KMS-11 (cell line): Measurements from ENCODE around the gene CRYBB1.
A peak's percentile ranks its signal among the peaks of the same experiment; 100 is the strongest.

Experiments
- H2AFZ ChIP-seq: fragments of 200-600 bp; sonication (generic); 2 replicates; pipeline ENCODE4 v1.6.1; 2016; ENCODE audit warnings: antibody characterized with exemption, mixed run types, low read depth
- H3K27ac ChIP-seq: fragments of 200-600 bp; sonication (generic); 2 replicates; pipeline ENCODE4 v1.6.1; 2016; ENCODE audit warnings: mild to moderate bottlenecking, mixed run types
- H3K27me3 ChIP-seq: fragments of 200-600 bp; sonication (generic); 2 replicates; pipeline ENCODE4 v1.6.1; 2017; ENCODE audit warnings: mild to moderate bottlenecking, low read depth, mixed run types, moderate library complexity; ENCODE audit not compliant: insufficient read depth
- H3K36me3 ChIP-seq: fragments of 200-600 bp; sonication (generic); 2 replicates; pipeline ENCODE4 v1.6.1; 2017; ENCODE audit warnings: mild to moderate bottlenecking, mixed run types; ENCODE audit not compliant: insufficient read depth
- H3K4me1 ChIP-seq: fragments of 200-600 bp; sonication (generic); 2 replicates; pipeline ENCODE4 v1.6.1; 2016; ENCODE audit warnings: mild to moderate bottlenecking, low read depth, mixed run types; ENCODE audit not compliant: poor library complexity, severe bottlenecking
- H3K4me2 ChIP-seq: fragments of 200-600 bp; sonication (generic); 2 replicates; pipeline ENCODE4 v1.7.0; 2016; ENCODE audit warnings: mild to moderate bottlenecking, mixed run types
- H3K4me3 ChIP-seq: fragments of 200-600 bp; sonication (generic); IDR thresholded peaks from 2 replicates; pipeline ENCODE4 v1.6.1; 2017; ENCODE audit warnings: low read depth, low read length, mixed read lengths; ENCODE audit not compliant: insufficient read depth
- H3K79me2 ChIP-seq: fragments of 200-600 bp; sonication (generic); 2 replicates; pipeline ENCODE4 v1.6.1; 2016; ENCODE audit warnings: low read depth, mixed run types; ENCODE audit not compliant: insufficient read depth
- H3K9ac ChIP-seq: fragments of 200-600 bp; sonication (generic); 2 replicates; pipeline ENCODE4 v1.6.1; 2016; ENCODE audit warnings: mild to moderate bottlenecking, mixed run types
- H4K20me1 ChIP-seq: fragments of 200-600 bp; sonication (generic); 2 replicates; pipeline ENCODE4 v1.6.1; 2016; ENCODE audit warnings: mild to moderate bottlenecking, mixed run types; ENCODE audit not compliant: insufficient read depth
- CTCF ChIP-seq: fragments of 200-600 bp; sonication (generic); conservative IDR thresholded peaks from 2 replicates; pipeline ENCODE4 v1.6.1; 2017; ENCODE audit warnings: low read depth, mild to moderate bottlenecking, antibody characterized with exemption, low read length, moderate library complexity, mixed read lengths

The CRYBB1 gene

GRCh38 chr22:26658161-26658560, 40.3 kb upstream of the CRYBB1 start:
- Histone ChIP-seq H4K20me1 (no peaks in the 10 kb centered on the region), H3K79me2 (peaks cover 55% of the 10 kb centered on the region), H3K9ac (peak overlapping the region; percentile 65), H2AFZ (no peak overlapping the region), H3K36me3 (no peaks in the 10 kb centered on the region; the same call in 1 of the 2 replicates), H3K27me3 (no peaks in the 10 kb centered on the region), H3K27ac (peak overlapping the region; percentile 83), H3K4me2 (peak overlapping the region; percentile 83), H3K4me1 (peaks cover 46% of the 10 kb centered on the region), H3K4me3 (peak overlapping the region; percentile 34)
- TF ChIP-seq CTCF: no peak

GRCh38 chr22:26656891-26657851, 39.3 kb upstream of the CRYBB1 start, which contains the start of gene MIAT:
TSS of gene MIAT (plus strand) at chr22:26657588.
- Histone ChIP-seq H2AFZ (peak within 1 kb of the TSS; percentile 74; the same call in 1 of the 2 replicates), H3K36me3 (no peaks in the 10 kb centered on the region; the same call in 1 of the 2 replicates)

GRCh38 chr22:26651815-26652214, 34.0 kb upstream of the CRYBB1 start:
- no peak overlapping the region for H2AFZ ChIP-seq
- no peaks in the 10 kb centered on the region for H3K27me3 ChIP-seq
- H3K36me3 ChIP-seq: no peaks in the 10 kb centered on the region
- TF ChIP-seq CTCF: no peak
- H3K4me3 ChIP-seq: no peak overlapping the region
- no peak overlapping the region for H3K9ac ChIP-seq
- no peak overlapping the region for H3K4me2 ChIP-seq
- no peaks in the 10 kb centered on the region for H4K20me1 ChIP-seq
- H3K27ac ChIP-seq: no peak overlapping the region
- H3K79me2 ChIP-seq: no peaks in the 10 kb centered on the region
- peaks cover 48% of the 10 kb centered on the region for H3K4me1 ChIP-seq

More at GRCh38 chr22:26656891-26657851, 39.3 kb upstream of the CRYBB1 start, which contains the start of gene MIAT:
- Histone ChIP-seq H3K4me3 (peak within 1 kb of the TSS; percentile 34), H3K27ac (peak within 1 kb of the TSS; percentile 83), H3K4me2 (peak within 1 kb of the TSS; percentile 83), H4K20me1 (no peaks in the 10 kb centered on the region), H3K27me3 (no peaks in the 10 kb centered on the region), H3K9ac (peak within 1 kb of the TSS; percentile 65), H3K79me2 (peaks cover 45% of the 10 kb centered on the region), H3K4me1 (peaks cover 36% of the 10 kb centered on the region)
- TF ChIP-seq CTCF: no peak

- no peak for TF ChIP-seq CTCF
- H3K27ac ChIP-seq: no peak overlapping the region
- no peaks in the 10 kb centered on the region for H3K27me3 ChIP-seq
- no peaks in the 10 kb centered on the region for H3K36me3 ChIP-seq
- no peaks in the 10 kb centered on the region for H4K20me1 ChIP-seq
- H3K9ac ChIP-seq: no peak overlapping the region
- H3K4me1 ChIP-seq: peaks cover 54% of the 10 kb centered on the region
- no peak overlapping the region for H2AFZ ChIP-seq
- H3K4me2 ChIP-seq: no peak overlapping the region; the same call in 1 of the 2 replicates
- H3K79me2 ChIP-seq: no peaks in the 10 kb centered on the region
- no peak overlapping the region for H3K4me3 ChIP-seq
Observed at GRCh38 chr22:26650722-26651421, 33.0 kb upstream of the CRYBB1 start.
